C4-2B (cell line): Measurements from ENCODE around the gene GMDS.

Source experiments
- H3K27ac ChIP-seq: fragments of 450-650 bp; 2 replicates; pipeline ENCODE4 v1.5.1; 2017
- ZFX ChIP-seq: fragments of 450-650 bp; IDR thresholded peaks from 2 replicates; pipeline ENCODE4 v1.6.1; 2017
- TF ChIP-seq, protein P1 (sequence below): fragments of 450-650 bp; conservative IDR thresholded peaks from 2 replicates; pipeline ENCODE4 v1.5.1; 2017; ENCODE audit warnings: mild to moderate bottlenecking

Gene GMDS

DNA sequence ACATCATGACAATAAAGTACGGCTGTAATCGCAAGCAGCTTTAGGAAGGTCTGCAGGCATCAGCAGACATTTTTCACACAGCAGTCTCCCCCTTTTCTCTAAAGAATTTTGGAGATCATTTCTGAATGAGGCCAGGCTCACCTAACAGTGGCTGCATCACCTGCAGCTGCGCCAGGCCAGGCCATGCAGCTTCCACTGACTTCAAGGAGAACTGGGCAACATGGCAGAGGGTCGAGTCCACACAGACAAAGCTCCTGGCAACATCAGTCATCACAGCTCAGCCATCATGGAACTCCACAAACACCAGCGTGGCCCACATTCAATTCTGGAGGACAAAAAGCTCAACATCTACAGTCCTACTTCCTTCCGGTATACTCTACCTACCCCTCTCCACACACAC lies 653.5 kb downstream of the GMDS start:
- no peak for TF ChIP-seq ZFX
- TF ChIP-seq, protein P1, sequence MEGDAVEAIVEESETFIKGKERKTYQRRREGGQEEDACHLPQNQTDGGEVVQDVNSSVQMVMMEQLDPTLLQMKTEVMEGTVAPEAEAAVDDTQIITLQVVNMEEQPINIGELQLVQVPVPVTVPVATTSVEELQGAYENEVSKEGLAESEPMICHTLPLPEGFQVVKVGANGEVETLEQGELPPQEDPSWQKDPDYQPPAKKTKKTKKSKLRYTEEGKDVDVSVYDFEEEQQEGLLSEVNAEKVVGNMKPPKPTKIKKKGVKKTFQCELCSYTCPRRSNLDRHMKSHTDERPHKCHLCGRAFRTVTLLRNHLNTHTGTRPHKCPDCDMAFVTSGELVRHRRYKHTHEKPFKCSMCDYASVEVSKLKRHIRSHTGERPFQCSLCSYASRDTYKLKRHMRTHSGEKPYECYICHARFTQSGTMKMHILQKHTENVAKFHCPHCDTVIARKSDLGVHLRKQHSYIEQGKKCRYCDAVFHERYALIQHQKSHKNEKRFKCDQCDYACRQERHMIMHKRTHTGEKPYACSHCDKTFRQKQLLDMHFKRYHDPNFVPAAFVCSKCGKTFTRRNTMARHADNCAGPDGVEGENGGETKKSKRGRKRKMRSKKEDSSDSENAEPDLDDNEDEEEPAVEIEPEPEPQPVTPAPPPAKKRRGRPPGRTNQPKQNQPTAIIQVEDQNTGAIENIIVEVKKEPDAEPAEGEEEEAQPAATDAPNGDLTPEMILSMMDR = no peak
- no peak overlapping the region for H3K27ac ChIP-seq

DNA sequence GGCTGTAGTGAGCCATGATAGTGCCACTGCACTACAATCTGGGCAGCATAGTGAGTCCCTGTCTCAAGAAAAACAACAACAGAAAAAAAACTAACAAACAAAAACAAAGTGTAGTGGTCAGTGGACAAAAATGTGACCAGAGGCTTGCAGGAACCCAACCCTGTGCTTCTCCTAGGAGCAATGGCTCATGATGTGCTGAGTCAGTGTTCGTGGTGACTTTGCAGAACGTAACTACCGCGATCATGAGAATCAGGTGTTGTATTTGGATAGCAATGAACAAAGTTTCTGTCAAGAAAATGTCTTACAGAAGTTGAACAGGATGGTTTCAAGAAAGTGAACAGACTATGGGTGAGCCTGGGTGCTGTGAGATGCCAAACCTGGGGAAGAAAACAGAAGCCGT lies 654.2 kb downstream of the GMDS start:
- no peak for TF ChIP-seq ZFX
- TF ChIP-seq, protein P1 = no peak

DNA sequence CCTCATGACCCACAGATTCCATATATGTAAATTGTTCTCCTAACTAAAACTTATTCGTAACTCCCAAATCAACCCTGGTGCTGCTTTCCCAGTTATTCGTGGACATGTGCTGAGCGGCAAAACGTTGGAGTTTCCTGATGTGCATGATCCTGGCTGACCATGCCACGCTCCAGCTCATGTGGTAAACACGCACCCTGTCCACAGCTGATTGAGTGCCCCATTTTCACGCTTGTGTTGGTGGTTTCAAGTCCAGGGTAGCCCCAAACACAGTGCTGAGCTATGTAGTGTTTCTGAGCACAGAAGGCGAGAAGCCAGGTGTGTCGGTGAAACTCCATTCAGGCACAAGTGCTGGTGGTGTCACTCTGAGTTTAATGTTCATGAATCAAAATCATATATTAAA lies 654.8 kb downstream of the GMDS start:
- H3K27ac ChIP-seq = no peak overlapping the region
- TF ChIP-seq ZFX = no peak
- TF ChIP-seq, protein P1 = no peak

More for the DNA sequence above, 654.2 kb downstream of the GMDS start:
- H3K27ac ChIP-seq = no peak overlapping the region

DNA sequence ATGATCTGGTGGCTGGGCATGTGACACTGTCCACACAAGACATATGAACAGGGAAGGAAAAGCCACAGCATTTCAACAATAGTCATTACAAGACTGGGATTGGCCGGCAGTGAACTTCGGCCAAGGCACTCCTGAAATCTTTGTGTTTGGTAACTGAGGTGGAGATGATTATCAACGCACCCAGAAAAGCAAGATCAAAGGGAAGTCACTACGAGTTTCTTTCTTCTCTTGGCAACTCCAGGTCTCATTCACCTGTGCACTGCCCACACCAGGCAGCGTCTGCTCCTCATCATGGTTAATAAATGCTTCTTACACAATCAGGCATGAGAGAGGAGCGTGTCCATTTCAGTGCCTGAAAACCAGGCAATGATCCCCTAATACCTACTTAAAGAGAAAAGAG lies 656.2 kb downstream of the GMDS start:
- TF ChIP-seq, protein P1 = no peak
- TF ChIP-seq ZFX = no peak
- no peak overlapping the region for H3K27ac ChIP-seq

DNA sequence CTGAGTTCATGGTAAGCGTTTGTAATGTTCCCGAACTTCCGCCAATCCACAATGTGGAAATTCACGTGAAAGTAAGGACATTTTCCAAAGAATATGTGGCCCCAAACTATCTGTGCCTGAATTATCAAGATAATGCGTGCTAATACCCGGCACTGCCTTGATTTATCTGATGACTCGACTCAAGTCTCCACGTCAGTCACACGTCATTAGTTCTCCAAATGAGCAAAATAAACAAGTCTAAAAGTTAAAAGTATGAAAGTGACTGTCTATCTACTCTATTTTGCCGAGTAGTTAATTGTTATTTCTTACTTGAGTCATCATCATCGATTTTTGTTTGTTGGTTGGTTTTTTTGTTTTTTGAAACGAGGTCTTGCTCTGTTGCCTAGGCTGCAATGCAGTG lies 657.4 kb downstream of the GMDS start:
- TF ChIP-seq, protein P1 = no peak
- no peak for TF ChIP-seq ZFX
- no peak overlapping the region for H3K27ac ChIP-seq

DNA sequence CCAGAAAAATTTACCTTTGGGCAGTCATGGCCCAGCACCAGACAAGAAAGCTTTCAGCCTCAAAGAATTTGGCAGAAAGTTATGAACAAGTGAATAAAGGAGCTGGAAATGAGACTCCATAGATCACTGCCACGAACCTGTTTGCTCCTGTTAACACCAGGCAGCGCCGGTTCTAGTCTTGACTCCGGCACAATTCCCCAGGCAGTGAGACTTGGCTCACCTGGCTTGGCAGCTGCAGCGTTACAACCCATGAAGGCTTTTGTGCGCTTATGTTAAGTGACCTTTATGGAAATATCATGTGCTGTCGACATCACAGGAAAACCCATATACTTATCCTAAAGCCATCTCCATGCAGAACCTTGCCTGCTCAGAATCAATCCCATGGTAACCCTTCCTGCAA lies 657.9 kb downstream of the GMDS start:
- no peak overlapping the region for H3K27ac ChIP-seq
- no peak for TF ChIP-seq ZFX
- TF ChIP-seq, protein P1 = no peak

DNA sequence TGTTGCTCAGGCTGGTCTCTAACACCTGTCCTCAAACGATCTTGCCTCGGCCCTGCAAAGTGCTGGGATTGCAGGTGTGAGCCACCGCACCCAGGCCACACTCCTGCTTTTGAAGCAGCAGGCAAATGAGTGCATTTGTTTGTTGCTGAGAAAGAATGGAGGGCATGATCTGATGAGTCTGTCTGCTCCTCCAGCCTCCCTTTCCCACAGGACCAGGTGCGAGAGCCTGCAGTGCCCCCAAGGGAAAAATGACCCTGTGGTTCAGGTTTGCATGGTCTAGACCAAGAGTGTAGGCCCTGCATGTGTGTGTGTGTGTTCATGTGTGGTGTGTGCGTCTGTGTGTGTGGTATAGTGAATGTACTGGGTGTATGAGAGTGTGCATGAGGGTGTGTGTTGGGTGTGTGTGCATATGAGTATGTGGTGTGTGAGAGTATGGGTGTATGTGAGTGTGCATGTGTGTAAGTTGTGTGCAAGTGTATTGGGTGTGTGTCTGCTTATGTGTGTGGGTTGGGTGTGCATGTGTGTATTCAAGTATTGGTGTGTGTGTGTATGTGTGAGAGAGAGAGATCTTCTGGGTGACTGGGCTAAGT lies 658.4 kb downstream of the GMDS start:
- no peak overlapping the region for H3K27ac ChIP-seq
- TF ChIP-seq, protein P1 = no peak
- TF ChIP-seq ZFX = no peak
